Endothelial cell of umbilical vein (primary cell): ENCODE results near the gene RMP24.

ENCODE experiments used
- BruUV-seq: library from RNA; stranded (reverse); fragments of 400-500 nt; replicated peaks from 2 replicates; lab custom pipeline; 2021; lab: Mats Ljungman, UMichigan
- CTCF ChIA-PET: fragments of 300-600, 350-600 bp; sonication (Branson Sonifier 250); formaldehyde crosslinking; loops from one replicate; lab custom pipeline; 2021; ENCODE audit warnings: antibody characterized with exemption, inconsistent platforms; lab: Charles Lee
- POLR2A ChIA-PET: fragments of 300-600, 350-600 bp; sonication (Branson Sonifier 250); formaldehyde crosslinking; loops from one replicate; lab custom pipeline; 2021; ENCODE audit warnings: antibody characterized with exemption, inconsistent platforms; lab: Charles Lee
- DNase-seq: peaks from one replicate; pipeline ENCODE4 v3.0.0-alpha.2; 2011; ENCODE audit warnings: low read depth, low spot score
- FAIRE-seq: peaks from 2 replicates; lab custom pipeline; 2011; peaks lifted over from hg19 to GRCh38; lab: Jason Lieb, UNC
- H2AFZ ChIP-seq: 2 replicates; pipeline ENCODE4 v1.6.0; 2012; ENCODE audit warnings: low read depth, low read length, control low read depth, inconsistent platforms
- H3K27ac ChIP-seq: 2 replicates; pipeline ENCODE4 v1.5.1; 2011; ENCODE audit warnings: low read depth, mild to moderate bottlenecking, control low read depth, low read length, moderate library complexity; ENCODE audit not compliant: insufficient read depth
- H3K27me3 ChIP-seq, 2 experiments: 2 replicates each; pipeline versions ENCODE4 v1.6.0 to v1.6.1; 2011; ENCODE audit warnings: low read length in 2 of 2, mixed read lengths in 1 of 2; ENCODE audit not compliant: control insufficient read depth in 2 of 2, insufficient read depth in 2 of 2
- H3K36me3 ChIP-seq, 2 experiments: 2 replicates in 1 of 2; 3 replicates in 1 of 2; pipeline ENCODE4 v1.5.1; 2011; ENCODE audit warnings: low read length in 2 of 2, mild to moderate bottlenecking in 1 of 2, moderate library complexity in 1 of 2; ENCODE audit not compliant: control insufficient read depth in 2 of 2, insufficient read depth in 2 of 2; ENCODE audit errors: extremely low read depth in 1 of 2
- H3K4me1 ChIP-seq: 3 replicates; pipeline ENCODE4 v1.5.1; 2011; ENCODE audit warnings: mild to moderate bottlenecking, low read length; ENCODE audit not compliant: control insufficient read depth, insufficient read depth; ENCODE audit errors: extremely low read depth
- H3K4me2 ChIP-seq: 2 replicates; pipeline ENCODE4 v1.6.1; 2011; ENCODE audit warnings: low read length, control low read depth, mixed read lengths; ENCODE audit not compliant: insufficient read depth
- H3K4me3 ChIP-seq, 3 experiments: fragments of 200-600 bp in 1 of 3; sonication (generic), shearing (Covaris generic) in 1 of 3; replicated peaks in 1 of 3; 2 replicates each; pipeline ENCODE4 v1.5.1; 2011 to 2016; ENCODE audit warnings: control low read depth in 3 of 3, low read length in 3 of 3, mild to moderate bottlenecking in 2 of 3, inconsistent platforms in 1 of 3, low read depth in 1 of 3, moderate library complexity in 1 of 3; ENCODE audit not compliant: insufficient read depth in 1 of 3
- H3K79me2 ChIP-seq: 2 replicates; pipeline ENCODE4 v1.6.0; 2012; ENCODE audit warnings: low read length, inconsistent platforms; ENCODE audit not compliant: control insufficient read depth, insufficient read depth
- H3K9ac ChIP-seq: replicated peaks from 2 replicates; pipeline ENCODE3; 2011; ENCODE audit warnings: low read length, control low read depth; ENCODE audit not compliant: insufficient read depth; ENCODE audit errors: extremely low read depth
- H3K9me1 ChIP-seq: replicated peaks from 3 replicates; pipeline ENCODE4 v1.6.0; 2011; ENCODE audit warnings: mild to moderate bottlenecking, low read length; ENCODE audit not compliant: control insufficient read depth, insufficient read depth; ENCODE audit errors: extremely low read depth
- H3K9me3 ChIP-seq: replicated peaks from 2 replicates; pipeline ENCODE4 v1.5.1; 2012; ENCODE audit warnings: low read length, inconsistent platforms; ENCODE audit not compliant: control insufficient read depth, insufficient read depth
- H4K20me1 ChIP-seq: replicated peaks from 2 replicates; pipeline ENCODE3; 2011; ENCODE audit warnings: mild to moderate bottlenecking, low read length; ENCODE audit not compliant: control insufficient read depth, insufficient read depth; ENCODE audit errors: extremely low read depth
- CTCF ChIP-seq, 2 donors: IDR thresholded peaks; 1 replicate in 1 of 2; 2 replicates in 1 of 2; pipeline ENCODE4 v1.5.1; 2011; ENCODE audit warnings: low read length in 2 of 2, mild to moderate bottlenecking in 2 of 2, moderate library complexity in 2 of 2, control low read depth in 1 of 2, inconsistent platforms in 1 of 2, low read depth in 1 of 2; ENCODE audit not compliant: insufficient read depth in 1 of 2; ENCODE audit errors: extremely low read depth in 1 of 2
- EZH2 ChIP-seq: IDR thresholded peaks from 2 replicates; pipeline ENCODE4 v1.6.1; 2012; ENCODE audit warnings: borderline replicate concordance, low read depth, mild to moderate bottlenecking, moderate library complexity, low read length, inconsistent platforms; ENCODE audit not compliant: severe bottlenecking
- FOS ChIP-seq: IDR thresholded peaks from 2 replicates; pipeline ENCODE4 v1.6.1; 2011; ENCODE audit warnings: mild to moderate bottlenecking, low read length, moderate library complexity, borderline replicate concordance; ENCODE audit not compliant: insufficient read depth
- GATA2 ChIP-seq: IDR thresholded peaks from 2 replicates; pipeline ENCODE4 v1.7.0; 2011; ENCODE audit warnings: low read depth, mild to moderate bottlenecking, moderate library complexity, mixed read lengths, low read length; ENCODE audit not compliant: insufficient read length, insufficient read depth
- JUN ChIP-seq: IDR thresholded peaks from 2 replicates; pipeline ENCODE4 v1.6.1; 2011; ENCODE audit warnings: borderline replicate concordance, low read depth; ENCODE audit not compliant: insufficient read length, insufficient read depth
- MAX ChIP-seq: IDR thresholded peaks from 2 replicates; pipeline ENCODE4 v1.6.1; 2011; ENCODE audit not compliant: insufficient read depth, insufficient read length
- MYC ChIP-seq: IDR thresholded peaks from one replicate; pipeline ENCODE4 v1.6.1; 2011; ENCODE audit warnings: mild to moderate bottlenecking, low read depth, low read length
- POLR2A ChIP-seq: IDR thresholded peaks from 2 replicates; pipeline ENCODE4 v1.6.1; 2012; ENCODE audit warnings: low read depth, mild to moderate bottlenecking, control low read depth, low read length
- POLR2AphosphoS5 ChIP-seq: IDR thresholded peaks from 2 replicates; pipeline ENCODE4 v1.6.1; 2012; ENCODE audit warnings: low read depth, mild to moderate bottlenecking, control low read depth, low read length, moderate library complexity; ENCODE audit not compliant: insufficient read depth
- dilution Hi-C: fragments of 300-500 bp; cut with MboI; formaldehyde crosslinking; loops from one replicate; pipeline ENCODE4 v1.15.0; 2019; ENCODE audit warnings: low sequenced_read_pairs; ENCODE audit not compliant: extremely low pct_ligation_motif_present
- intact Hi-C: fragments of 100-400 bp; cut with micrococcal nuclease; formaldehyde crosslinking; loops from one replicate; pipeline ENCODE4 v1.10.0; 2022

The RMP24 gene

GRCh38 chr18:35983818-35984217, 11.3 kb downstream of the RMP24 start:
- dilution Hi-C loops = no loop called here
- Histone ChIP-seq H2AFZ (no peak overlapping the region), H3K27me3 (no peaks in the 10 kb centered on the region), H3K4me2 (no peak overlapping the region), H3K4me3 (no peak overlapping the region), H3K4me1 (no peaks in the 10 kb centered on the region), H3K9me1 (no peaks in the 10 kb centered on the region), H3K36me3 (peaks cover 4 to 8% of the 10 kb centered on the region in 2 experiments), H3K27ac (no peak overlapping the region), H4K20me1 (no peaks in the 10 kb centered on the region), H3K9ac (no peak overlapping the region), H3K79me2 (no peaks in the 10 kb centered on the region), H3K9me3 (no peaks in the 10 kb centered on the region)
- POLR2A ChIA-PET = no interaction called here
- BruUV-seq = no TSS peak
- intact Hi-C loops = no loop called here
- TF ChIP-seq FOS (no peak), CTCF (IDR thresholded peaks at IDR 0.05; ENCODE audit: extremely low read depth in 1 of 2, insufficient read depth in 1 of 2, low read depth in 1 of 2, low read length in 2 of 2) (no peak), GATA2 (no peak), MYC (no peak), JUN (no peak), MAX (no peak), POLR2A (no peak), POLR2AphosphoS5 (no peak), EZH2 (no peak)
- CTCF ChIA-PET = interaction anchor here (1.1 to 1.3 kb wide), 2 partner anchors 15 to 227 kb away, joined by 3 to 4 read pairs; no protein-coding TSS in a partner anchor
- FAIRE-seq = no peak
- no peak for DNase-seq
